HepG2 (cell line): ENCODE measurements around the gene TRERF1. TPM values are rescaled to one million over a fixed set of nuclear protein-coding genes. Genes with fewer than 3 reads are reported as not detected.
"Not testable (repeated sequence)": the region's sequence is repeated elsewhere in the genome, so short reads cannot be mapped to it uniquely, and the experiment has no call there.

Source experiments
- ATAC-seq: fragments of 200-7000 bp; cut with Tn5 transposase; 3 replicates; pipeline ENCODE4 v1.9.1; 2020; ENCODE audit warnings: mild to moderate bottlenecking, moderate library complexity
- BruUV-seq: library from RNA; stranded (reverse); fragments of 400-500 nt; replicated peaks from 2 replicates; lab custom pipeline; 2021; lab: Mats Ljungman, UMichigan
- CTCF ChIA-PET: fragments of 300-600 bp; formaldehyde crosslinking; extraction: SDS; loops from one replicate; lab custom pipeline; 2021; ENCODE audit warnings: low total read pairs, inconsistent platforms, low intra/inter-chr PET ratio; lab: Yijun Ruan, JAX
- POLR2A ChIA-PET: fragments of 350-600 bp; sonication (Branson Sonifier 250); formaldehyde crosslinking; loops from one replicate; lab custom pipeline; 2020; ENCODE audit warnings: antibody characterized with exemption, inconsistent platforms; lab: Yijun Ruan, JAX
- DNase-seq: peaks from one replicate; pipeline ENCODE4 v3.0.0-alpha.2; 2015; ENCODE audit warnings: low spot score
- FAIRE-seq: peaks from 3 replicates; lab custom pipeline; 2011; peaks lifted over from hg19 to GRCh38; lab: Jason Lieb, UNC
- H2AFZ ChIP-seq: one replicate; pipeline ENCODE4 v1.6.1; 2011; ENCODE audit warnings: low read length, inconsistent platforms
- H3K27ac ChIP-seq: fragments of 300-600 bp; 3 replicates; pipeline ENCODE4 v1.8.0; 2011; ENCODE audit warnings: mixed run types, mild to moderate bottlenecking, mixed read lengths, low read length, inconsistent platforms; ENCODE audit not compliant: insufficient read depth; ENCODE audit errors: extremely low read length
- H3K27me3 ChIP-seq, 2 experiments: fragments of 200-600 bp in 1 of 2; 2 replicates in 1 of 2; 3 replicates in 1 of 2; pipeline versions ENCODE4 v1.6.0 to v1.8.0; 2011; ENCODE audit warnings: low read length in 2 of 2, mild to moderate bottlenecking in 2 of 2, moderate library complexity in 2 of 2, inconsistent platforms in 1 of 2; ENCODE audit not compliant: insufficient read depth in 2 of 2, control insufficient read depth in 1 of 2
- H3K36me3 ChIP-seq, 2 experiments: fragments of 200-600 bp in 1 of 2; replicated peaks in 1 of 2; 2 replicates in 1 of 2; 3 replicates in 1 of 2; pipeline versions ENCODE4 v1.5.1 to v1.8.0; 2011; ENCODE audit warnings: low read length in 2 of 2, inconsistent platforms in 1 of 2; ENCODE audit not compliant: insufficient read depth in 2 of 2, control insufficient read depth in 1 of 2
- H3K4me1 ChIP-seq: 2 replicates; pipeline ENCODE4 v1.5.1; 2012; ENCODE audit warnings: low read length, inconsistent platforms; ENCODE audit not compliant: insufficient read depth
- H3K4me2 ChIP-seq: 2 replicates; pipeline ENCODE4 v1.6.0; 2011; ENCODE audit warnings: low read depth, low read length, inconsistent platforms
- H3K4me3 ChIP-seq, 3 experiments: fragments of 200-600 bp in 1 of 3; sonication (generic), shearing (Covaris generic) in 1 of 3; replicated peaks in 1 of 3; 2 replicates each; pipeline ENCODE4 v1.5.1; 2011 to 2016; ENCODE audit warnings: low read length in 3 of 3, inconsistent platforms in 2 of 3, low read depth in 2 of 3, mild to moderate bottlenecking in 2 of 3, control low read depth in 1 of 3, mixed read lengths in 1 of 3; ENCODE audit not compliant: insufficient read depth in 1 of 3
- H3K79me2 ChIP-seq: one replicate; pipeline ENCODE4 v1.6.1; 2011; ENCODE audit warnings: low read length, inconsistent platforms; ENCODE audit not compliant: insufficient read depth
- H3K9ac ChIP-seq: 2 replicates; pipeline ENCODE4 v1.6.0; 2011; ENCODE audit warnings: mild to moderate bottlenecking, low read depth, low read length, inconsistent platforms; ENCODE audit not compliant: insufficient read depth
- H3K9me3 ChIP-seq: 2 replicates; pipeline ENCODE4 v1.5.1; 2012; ENCODE audit warnings: mild to moderate bottlenecking, low read length
- H4K20me1 ChIP-seq: 2 replicates; pipeline ENCODE4 v1.6.0; 2011; ENCODE audit warnings: inconsistent platforms, mild to moderate bottlenecking, low read length, moderate library complexity; ENCODE audit not compliant: insufficient read depth
- SCMH1 ChIP-seq: sonication (generic); formaldehyde crosslinking; IDR thresholded peaks from 2 replicates; pipeline ENCODE4 v1.9.0; 2021; ENCODE audit warnings: missing genetic modification reagents, mild to moderate bottlenecking, borderline replicate concordance
- ZNF609 ChIP-seq: sonication (generic); formaldehyde crosslinking; IDR thresholded peaks from 2 replicates; pipeline ENCODE4 v1.4.0; 2020; ENCODE audit warnings: mild to moderate bottlenecking, missing genetic modification reagents, borderline replicate concordance
- WGBS: methylation state at CpG from one replicate; pipeline ENCODE4 v1.1.6; 2017; ENCODE audit warnings: low lambda C conversion rate; 5-methylcytosine and 5-hydroxymethylcytosine counted together
- in situ Hi-C: cut with HindIII; loops from 2 replicates; pipeline ENCODE4 v1.10.0; 2017; ENCODE audit warnings: low pct_unique_long_range_greater_than_20kb; ENCODE audit not compliant: extremely low pct_ligation_motif_present
- intact Hi-C: fragments of 100-400 bp; cut with micrococcal nuclease; formaldehyde crosslinking; loops from one replicate; pipeline ENCODE4 v1.10.0; 2022; ENCODE audit not compliant: unreplicated experiment
- polyA plus RNA-seq, 8 experiments: library from polyadenylated mRNA; depleted of rRNA in 3 of 8; stranded (reverse) in 7 of 8; unstranded in 1 of 8; fragments of >200 nt; fragmentation: Illumina TruSeq in 4 of 8; extraction: Trizol in 4 of 8; gene quantifications; 2 replicates each; pipeline versions ENCODE4 v1.2.1 to v1.2.3, GENCODE V29; 2011 to 2016; ENCODE audit warnings: low read depth in 4 of 8, missing spikeins in 1 of 8, mixed read lengths in 1 of 8; ENCODE audit not compliant: insufficient read depth in 1 of 8
- total RNA-seq, 5 experiments: library from RNA; depleted of rRNA; stranded (reverse); fragments of >200 nt; fragmentation: Illumina TruSeq; extraction: Trizol; gene quantifications; 2 replicates each; pipeline ENCODE4 v1.2.3, GENCODE V29; 2016; ENCODE audit warnings: low read depth in 1 of 5

The TRERF1 gene
- total and polyA plus RNA-seq, 2 of the 13 experiments (the other 11 are each of a cell fraction or from before 2014, with no cell fraction given) = 0.02 TPM; not detected in 1

GRCh38 chr6:42446370-42446769, 5.4 kb downstream of the TRERF1 start (continued):
- TF ChIP-seq ZNF609 (CRISPR knock-in tag) (no peak), SCMH1 (CRISPR knock-in tag) (no peak)

- in situ Hi-C loops, ATAC-seq, H3K4me1 ChIP-seq, BruUV-seq, FAIRE-seq, H3K79me2 ChIP-seq, DNase-seq, H3K9ac ChIP-seq, H3K27ac ChIP-seq, H2AFZ ChIP-seq, H3K9me3 ChIP-seq, H3K36me3 ChIP-seq, H3K4me2 ChIP-seq, H3K4me3 ChIP-seq, CTCF ChIA-PET, intact Hi-C loops, POLR2A ChIA-PET, H4K20me1 ChIP-seq: not testable (repeated sequence)
- H3K27me3 ChIP-seq = peaks cover 6 to 77% of the 10 kb centered on the region in 2 experiments; a peak in 4 of 5 replicates
- 23% methylated on average over 7 of the region's 7 CpGs for WGBS
These were observed 5.8 kb downstream of the TRERF1 start for GRCh38 chr6:42445955-42446354.
